HG02884 (cell line): ENCODE data around the gene NF2.

Experiments
- ATAC-seq: cut with Tn5 transposase; IDR thresholded peaks from one replicate; pipeline ENCODE4 v1.9.1; 2021; ENCODE audit warnings: mild to moderate bottlenecking, moderate library complexity; ENCODE audit not compliant: unreplicated experiment

The NF2 gene

GRCh38 chr22:29700900-29701154, 97.4 kb downstream of the NF2 start:
- ATAC-seq, result no peak

DNA sequence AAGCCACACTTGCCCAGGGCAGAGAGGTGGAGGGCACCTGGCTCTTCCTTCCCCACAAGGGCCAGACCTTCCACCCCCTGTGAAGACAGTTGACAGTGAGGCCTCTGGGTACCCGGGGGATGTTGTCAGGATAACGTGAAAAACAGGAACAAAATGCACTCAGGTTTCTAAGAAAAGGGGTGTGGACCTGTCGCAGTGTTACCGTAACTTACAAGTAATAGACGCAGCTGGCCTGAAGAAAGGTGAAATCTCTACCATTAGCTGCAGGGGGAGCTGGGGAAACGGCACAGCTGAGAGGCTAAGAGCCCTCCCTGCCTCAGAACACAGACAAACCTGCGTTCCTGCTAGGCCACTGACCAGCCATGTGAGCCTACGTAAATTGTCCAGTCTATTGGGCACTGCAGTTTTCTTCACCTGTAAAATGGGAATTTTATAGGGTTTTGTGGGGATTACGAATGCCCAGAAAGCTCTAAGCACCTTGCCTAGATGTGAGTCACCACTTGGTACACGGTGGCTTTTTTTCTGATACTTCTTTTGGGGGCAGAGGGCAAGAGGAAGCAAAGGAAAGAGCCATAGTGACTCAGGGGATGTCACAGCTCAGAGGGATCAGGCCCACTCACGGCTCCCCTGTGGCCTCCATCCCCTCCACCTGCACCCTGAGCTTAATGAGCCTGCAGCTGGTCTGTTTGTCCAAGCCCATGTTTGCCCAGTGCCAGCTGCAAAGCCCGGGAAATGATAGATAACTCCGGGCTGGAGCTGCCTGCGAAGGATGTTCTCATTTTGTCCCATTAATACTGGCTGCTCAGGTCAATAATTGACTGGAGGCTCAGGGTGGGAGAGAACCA, 97.9 kb downstream of the NF2 start:
- no peak for ATAC-seq

GRCh38 chr22:29702000-29702930, 98.8 kb downstream of the NF2 start:
- ATAC-seq, result no peak

GRCh38 chr22:29702931-29703501, 99.6 kb downstream of the NF2 start:
- no peak for ATAC-seq

DNA sequence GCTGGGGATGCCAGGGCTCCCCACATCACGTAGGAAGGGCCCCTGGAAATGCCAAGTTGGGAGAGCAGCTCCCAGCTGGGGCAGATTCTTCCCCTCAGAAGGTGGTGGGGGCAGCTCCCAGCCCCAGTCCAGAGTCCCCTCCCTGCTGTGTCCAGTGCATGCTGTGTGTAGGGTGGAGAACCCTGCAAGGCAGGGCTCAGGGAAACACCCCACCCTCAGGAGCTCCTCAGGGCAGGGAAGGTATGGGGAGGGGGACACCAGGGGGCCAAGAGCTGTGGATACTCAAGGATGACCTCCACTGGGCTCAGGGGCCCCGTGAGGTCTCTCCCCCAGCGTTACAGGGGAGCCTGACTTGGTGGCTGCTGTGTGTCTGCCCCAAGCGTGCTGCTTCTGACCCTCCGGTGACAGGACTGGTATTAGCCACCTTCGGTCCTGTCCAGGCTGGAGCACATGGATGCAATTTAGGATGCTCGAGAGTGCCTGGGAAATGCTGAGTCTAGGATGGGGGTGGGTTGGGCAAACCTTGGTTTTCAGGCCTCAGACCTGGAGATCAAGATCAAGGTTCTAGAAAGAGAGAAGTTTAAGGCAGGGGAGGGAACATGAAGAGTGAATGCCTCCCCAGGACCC, 100.2 kb downstream of the NF2 start:
- no peak for ATAC-seq

DNA sequence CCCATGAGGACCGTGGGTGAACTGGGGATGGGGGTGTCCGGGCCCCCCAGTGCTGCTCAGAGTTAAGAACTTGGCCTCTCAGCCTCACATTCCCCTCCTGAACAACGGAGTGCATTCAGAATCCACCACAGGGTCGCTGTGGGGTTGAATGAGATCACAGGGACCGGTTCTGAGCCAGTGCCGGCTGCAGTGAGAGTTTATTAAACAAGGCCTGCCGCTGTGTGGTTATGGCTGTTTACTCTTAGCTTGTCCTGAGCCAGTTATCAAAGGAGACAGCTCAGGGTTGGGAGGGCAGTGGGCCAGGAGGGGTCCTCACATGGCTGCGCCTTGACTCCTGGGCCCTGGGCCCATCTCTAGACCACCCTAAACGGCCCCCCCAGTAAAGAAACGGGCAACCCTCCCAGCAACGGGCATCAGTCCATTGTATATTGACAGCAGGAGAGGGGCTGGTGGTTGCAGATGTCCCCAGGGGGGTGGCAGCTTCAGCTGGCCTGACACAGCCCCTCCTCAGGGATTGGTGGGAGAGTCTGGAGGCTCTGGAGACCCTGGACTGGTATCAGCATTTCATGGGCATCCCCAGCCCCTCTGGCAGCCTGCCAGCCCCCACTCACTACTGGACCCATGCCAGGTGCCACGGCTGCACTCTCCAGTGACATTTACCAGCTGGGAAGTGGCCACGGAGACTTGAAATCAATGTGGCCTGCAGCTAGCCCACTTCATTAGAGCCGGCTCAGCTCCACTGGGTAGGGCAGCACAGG, 101.3 kb downstream of the NF2 start:
- ATAC-seq, result no peak

GRCh38 chr22:29705651-29706050, 102.2 kb downstream of the NF2 start:
- no peak for ATAC-seq

DNA sequence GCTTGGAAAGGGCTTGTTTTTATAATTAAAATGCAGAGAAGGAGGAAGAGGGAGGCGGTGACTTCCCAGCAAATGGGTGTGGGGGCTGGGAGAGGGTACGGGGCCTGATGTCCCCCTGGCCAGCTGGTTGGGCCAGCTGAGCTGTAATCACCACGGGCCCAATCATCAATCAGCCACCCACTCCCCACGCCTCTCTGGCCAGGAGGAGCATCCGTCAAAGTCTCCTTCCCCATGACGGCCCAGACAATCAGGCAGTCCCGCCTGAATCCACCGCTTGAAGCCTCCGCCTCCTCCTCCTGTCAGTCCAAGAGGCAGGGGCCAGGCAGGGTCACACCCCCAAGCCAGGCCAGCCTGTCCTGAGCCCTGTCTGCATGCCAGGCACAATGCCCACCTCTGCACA, 103.1 kb downstream of the NF2 start:
- ATAC-seq, result no peak

DNA sequence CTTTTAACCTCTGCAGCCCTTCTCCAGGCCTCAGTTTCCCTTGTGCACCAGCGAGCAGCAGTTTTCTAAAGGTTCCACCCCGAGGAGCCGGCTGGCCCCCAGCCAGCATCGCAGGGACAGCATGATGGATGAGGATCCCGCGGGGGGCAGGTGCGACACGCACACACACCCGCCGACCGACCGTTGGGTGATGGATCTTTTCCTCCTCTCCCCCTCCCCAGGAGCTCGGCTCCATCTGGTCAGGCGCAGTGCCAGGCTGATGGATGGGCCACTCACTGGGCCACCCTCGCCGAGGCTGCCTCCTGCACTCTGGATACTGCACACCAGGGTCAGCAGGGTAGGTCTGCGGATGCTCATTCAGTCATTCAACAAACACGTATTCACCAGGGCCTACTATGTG, 103.6 kb downstream of the NF2 start:
- no peak for ATAC-seq

DNA sequence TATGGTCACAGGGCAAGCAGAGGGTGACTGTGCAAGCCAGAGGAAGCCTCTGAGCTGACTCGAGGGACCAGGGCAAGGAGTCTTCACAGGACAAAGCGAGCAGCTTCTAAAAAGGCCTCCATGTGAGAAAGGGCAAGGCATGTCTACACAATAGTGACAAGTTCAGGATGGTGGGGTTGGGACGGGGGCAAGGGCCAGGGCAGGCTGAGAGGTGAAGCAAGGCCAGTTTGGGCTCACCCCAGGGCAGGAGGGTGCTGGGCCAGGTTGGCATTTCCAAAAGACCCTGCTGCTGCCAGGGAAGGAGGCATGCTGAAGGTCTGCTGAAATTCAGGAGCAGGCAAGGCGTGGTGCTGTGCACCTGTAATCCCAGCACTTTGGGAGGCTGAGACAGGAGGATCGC, 104.0 kb downstream of the NF2 start:
- no peak for ATAC-seq

GRCh38 chr22:29710193-29710592, 106.8 kb downstream of the NF2 start:
- ATAC-seq, result no peak

- ATAC-seq, result no peak
Measured at GRCh38 chr22:29710922-29711593, 107.6 kb downstream of the NF2 start.

DNA sequence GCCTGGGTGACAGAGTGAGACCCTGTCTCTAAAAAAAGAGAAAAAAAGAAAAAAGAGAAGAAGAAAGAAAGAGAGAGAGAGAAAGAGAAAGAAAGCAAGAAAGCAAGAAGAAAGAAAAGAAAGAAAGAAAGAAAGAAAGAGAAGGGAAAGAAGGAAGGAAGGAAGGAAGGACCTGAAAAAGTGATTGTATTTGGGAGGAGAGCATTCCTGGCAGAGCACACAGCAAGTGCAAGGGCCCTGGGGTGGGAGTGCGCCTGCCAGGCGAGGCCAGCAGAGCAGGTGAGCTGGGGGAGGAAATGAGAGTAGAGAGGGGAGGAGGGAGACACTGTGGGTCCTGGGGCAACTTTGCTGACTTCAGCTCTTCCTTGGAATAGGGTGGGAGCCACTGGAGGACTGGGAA, 108.7 kb downstream of the NF2 start:
- no peak for ATAC-seq

GRCh38 chr22:29713156-29713727, 109.8 kb downstream of the NF2 start:
- ATAC-seq, result no peak

- no peak for ATAC-seq
Measured at GRCh38 chr22:29715240-29715639, 111.8 kb downstream of the NF2 start.

DNA sequence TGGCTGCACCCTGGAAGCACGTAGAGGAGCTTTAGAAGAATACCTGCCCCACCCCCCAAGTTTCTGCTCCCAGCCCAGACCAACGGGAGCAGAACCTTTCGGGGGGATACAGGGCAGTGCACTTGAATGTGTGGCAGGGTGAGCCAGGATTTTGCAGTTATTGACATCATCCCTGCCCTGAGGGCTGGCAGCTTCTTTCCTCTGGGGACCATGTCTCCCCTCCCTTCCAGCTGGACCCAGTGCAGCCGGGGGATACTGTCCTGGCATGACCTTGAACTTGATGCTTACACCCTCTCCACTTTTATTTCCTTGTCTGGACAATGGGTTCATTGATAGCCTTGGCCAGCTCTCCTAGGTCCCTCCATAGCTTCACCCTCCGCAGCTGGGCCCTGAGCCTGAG, 112.3 kb downstream of the NF2 start:
- ATAC-seq, result no peak

GRCh38 chr22:29716814-29717545, 113.5 kb downstream of the NF2 start:
- no peak for ATAC-seq

GRCh38 chr22:29717789-29718188, 114.4 kb downstream of the NF2 start:
- no peak for ATAC-seq
